Stimulated activated CD4-positive, alpha-beta T cell treated with anti-CD3 and anti-CD28 coated beads, Interleukin-4, amount 100 ng/mL, for 1 hour (primary cell): ENCODE measurements around the gene CACNA2D3.
"Not testable (repeated sequence)": the region's sequence is repeated elsewhere in the genome, so short reads cannot be mapped to it uniquely, and the experiment has no call there.

Experiments
- DNase-seq: peaks from one replicate; pipeline ENCODE4 v3.0.0-alpha.2; 2020

The CACNA2D3 gene

DNA sequence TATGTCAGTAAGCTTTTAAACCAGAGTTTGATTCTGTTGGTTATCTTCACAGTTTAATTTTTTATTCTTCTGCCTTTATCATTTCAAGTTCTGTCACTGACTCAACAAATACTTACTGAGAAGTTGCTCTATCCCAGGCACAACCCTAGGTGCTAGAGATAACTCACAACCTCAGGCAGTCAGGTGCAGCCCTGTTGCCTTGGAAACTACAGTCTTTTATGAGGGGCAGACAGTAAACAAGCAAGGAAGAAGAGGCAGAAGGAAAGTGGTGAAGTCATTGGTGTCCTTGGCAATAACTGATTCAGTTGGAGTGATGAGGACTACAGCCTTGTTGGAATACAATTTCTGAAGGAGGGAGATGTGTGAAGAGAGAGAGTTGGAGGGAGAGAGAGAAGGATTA is 947.6 kb downstream of the CACNA2D3 start:
- no peak for DNase-seq

DNA sequence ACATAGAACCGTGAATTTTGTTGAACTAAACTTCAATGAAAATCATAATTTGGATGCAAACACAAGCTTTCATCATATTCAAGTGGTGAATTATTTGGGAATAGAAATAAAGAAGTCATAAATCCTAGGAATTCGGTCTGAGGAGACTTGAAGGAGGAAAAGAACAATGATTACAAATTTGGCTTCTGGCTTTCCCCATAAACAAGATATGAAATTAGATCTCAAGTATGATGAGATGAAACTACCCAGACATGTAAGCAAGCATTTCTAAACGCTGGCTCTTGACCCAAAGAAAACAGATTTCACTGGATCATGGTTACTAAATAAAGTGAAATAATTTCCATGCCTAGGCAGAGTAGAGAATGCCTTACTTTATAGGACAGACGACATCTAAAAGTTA is 952.4 kb downstream of the CACNA2D3 start:
- no peak for DNase-seq

DNA sequence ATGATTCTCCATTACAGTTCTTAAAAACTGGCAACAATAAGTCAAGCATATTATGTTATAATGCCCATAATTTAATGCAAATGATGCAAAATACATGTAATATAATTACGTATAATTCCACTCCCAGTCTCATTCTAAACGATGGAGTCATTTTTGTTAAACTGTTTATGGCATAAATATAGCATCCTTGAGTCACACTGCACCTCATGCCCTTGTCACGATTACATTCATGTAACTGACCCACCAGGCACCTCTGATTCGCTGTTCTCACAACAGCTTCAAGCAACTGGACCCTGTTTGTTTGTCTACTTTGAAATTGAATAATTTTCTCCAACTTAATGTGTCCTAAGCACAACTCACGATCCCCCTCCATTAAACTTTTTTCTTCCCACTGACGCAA is 953.5 kb downstream of the CACNA2D3 start:
- no peak for DNase-seq

DNA sequence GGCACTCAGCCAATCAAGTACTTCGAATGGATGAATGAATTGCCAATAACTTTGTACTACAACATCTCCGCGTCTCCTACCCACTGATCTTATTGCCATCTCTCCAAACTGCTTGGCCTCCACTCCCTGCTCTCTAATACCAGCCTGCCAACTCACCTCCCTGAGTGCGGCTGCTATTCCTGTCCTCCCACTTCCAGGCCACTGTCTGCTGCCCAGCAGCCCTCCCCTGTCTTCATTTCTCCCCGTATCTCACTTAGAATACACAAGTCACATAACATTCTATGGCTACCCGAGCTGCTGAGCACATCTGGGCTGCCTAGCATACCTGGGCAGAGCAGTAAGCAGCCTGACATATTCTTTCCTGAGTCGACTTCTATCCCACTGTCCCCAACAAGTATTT is 955.4 kb downstream of the CACNA2D3 start:
- no peak for DNase-seq

DNA sequence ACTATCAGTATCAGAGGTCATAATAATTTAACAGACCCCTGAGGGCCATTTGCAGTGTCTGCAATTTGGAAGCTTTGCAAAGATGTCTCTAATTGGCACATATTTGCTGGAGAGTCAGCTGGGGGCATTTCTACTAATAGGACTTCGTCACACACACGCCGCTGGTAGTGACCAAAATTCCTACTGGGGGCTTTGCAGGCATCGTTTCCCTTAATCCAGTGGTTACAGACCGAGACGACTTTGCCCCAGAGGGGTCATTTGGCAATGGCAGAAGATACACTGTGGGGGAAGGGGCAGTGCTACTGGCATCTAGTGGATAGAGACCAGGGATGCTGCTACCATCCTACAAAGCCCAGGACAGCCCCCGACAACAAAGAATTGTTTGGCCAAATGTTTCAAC is 956.5 kb downstream of the CACNA2D3 start:
- DNase-seq: no peak

DNA sequence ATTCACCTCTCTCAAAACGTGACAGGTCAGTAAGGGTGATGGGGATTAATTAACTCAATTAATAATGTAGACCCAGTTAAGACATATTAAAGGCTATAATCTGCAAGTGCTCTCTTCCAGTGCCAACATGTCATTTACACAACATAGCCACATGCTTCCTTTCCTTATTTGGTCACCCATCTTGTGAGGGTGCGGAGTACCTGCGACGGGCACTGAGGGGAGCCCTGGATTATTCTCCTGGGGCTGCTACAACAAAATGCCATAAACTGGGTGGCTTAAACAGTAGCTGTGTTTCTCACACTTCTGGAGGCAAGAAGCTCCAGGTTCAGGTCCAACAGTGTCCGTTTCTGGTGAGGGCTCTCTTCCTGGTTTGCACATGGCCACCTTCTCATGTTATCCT is 962.9 kb downstream of the CACNA2D3 start:
- no peak for DNase-seq

DNA sequence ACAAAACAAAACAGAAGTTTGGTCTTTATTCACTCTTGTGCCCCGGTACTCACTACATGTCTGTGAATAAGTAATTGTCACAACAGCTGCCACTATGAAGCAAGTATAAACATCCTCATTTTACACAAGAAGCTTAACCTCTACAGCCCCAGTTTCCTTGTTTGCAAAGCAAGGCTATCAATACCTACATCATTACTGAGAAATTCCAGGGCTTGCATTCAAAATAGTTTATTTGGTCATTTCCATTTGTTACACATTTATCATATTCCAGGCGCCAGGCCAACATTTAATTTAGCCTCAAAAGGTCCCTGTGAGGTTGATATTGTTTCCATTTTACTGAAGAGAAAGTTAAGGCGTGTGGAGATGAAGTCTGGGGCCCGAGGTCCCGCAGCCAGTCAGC is 966.9 kb downstream of the CACNA2D3 start:
- DNase-seq: no peak

DNA sequence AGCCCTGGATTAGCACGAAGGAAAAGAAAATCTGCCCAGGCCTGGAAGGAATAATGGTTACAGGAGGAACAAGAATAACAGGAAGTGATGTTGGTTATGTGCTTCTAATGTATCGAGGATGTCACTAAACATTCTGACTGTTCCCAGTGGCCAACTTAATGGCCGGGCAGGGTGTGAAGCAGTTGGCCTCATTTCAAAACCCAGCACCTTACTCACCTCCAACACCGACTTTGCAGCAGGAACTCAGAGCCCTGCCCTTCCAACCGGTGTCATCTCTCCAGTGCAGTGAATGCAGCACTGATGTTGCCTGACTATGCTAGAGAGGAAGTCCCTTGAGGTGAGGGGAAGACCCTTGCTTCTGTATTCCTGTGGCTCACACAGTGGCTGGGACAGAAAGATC is 967.9 kb downstream of the CACNA2D3 start:
- no peak for DNase-seq

DNA sequence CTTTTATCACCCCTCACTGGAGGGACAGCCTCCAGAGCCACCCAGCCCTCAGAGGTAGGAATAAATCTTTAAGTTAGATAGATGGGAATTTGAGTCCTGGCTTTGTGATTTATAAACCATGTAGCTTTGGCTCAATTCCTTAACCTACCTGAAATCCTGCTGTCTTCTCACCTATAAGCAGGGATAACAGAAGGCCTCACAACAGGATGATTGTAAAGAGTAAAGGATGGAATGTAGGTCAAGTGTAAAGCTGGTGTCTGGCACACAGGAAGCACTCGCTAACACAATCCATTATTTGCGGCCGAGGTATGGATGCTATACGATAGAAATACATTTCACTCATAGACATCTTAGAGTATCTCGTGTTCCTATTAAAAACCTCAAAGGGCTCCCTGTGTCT is 968.4 kb downstream of the CACNA2D3 start:
- DNase-seq: no peak

DNA sequence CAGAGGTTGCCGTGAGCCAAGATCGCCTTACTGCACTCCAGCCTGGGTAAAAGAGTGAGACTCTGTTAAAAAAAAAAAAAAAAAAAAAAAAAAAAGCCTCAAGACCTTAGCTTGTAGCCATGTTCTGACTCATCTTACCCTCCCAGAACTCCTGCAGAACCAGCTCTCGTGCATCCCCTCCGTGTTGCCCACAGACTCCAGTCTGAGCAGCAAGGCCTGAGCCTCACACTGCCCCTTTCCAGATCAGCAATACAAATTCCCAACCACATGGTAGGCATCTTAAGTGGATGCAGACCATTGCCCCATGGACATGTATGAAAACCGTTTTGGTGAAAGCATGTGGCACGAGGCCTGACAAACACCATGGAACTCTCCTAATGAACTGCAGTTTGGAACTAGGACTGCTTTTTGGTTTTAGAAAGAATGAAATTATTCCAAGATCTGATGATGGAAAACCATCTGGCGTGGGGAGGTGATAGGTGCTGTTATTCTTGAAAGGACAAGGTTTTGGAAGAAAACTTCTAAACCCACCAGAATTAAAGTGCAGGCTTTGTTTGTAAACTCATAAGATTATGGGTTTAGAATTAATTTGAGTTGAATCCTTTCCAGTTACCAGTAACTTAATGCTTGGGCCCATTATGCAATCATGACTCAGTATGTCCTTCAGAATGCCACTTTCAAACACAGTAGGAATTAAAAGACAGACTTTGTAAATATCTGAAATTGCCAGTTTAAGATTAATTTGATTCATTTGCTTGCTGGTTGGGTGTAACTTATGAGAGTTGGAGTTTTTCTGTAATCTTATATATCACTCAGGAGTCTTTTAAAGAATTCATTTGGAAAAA is 969.3 kb downstream of the CACNA2D3 start:
- no peak for DNase-seq

DNA sequence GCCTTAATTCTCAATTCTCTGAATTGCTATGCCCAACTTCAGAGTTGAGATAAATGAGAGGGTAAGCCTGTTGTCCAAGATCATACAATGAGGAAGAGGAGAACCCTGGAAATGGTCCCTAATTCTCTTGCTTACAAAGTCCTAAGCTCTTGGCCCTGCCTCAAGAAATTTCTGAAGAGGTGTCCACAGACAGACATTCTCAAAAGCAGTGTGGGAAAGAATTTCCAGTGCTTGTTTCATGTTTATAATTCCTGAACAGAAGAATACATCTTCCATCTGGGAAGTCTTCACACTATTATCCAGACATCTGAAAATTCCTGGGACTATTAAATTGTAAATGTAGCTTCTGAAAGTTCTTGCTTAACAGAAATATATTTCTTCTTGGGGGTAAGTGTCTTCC is 972.3 kb downstream of the CACNA2D3 start:
- no peak for DNase-seq

DNA sequence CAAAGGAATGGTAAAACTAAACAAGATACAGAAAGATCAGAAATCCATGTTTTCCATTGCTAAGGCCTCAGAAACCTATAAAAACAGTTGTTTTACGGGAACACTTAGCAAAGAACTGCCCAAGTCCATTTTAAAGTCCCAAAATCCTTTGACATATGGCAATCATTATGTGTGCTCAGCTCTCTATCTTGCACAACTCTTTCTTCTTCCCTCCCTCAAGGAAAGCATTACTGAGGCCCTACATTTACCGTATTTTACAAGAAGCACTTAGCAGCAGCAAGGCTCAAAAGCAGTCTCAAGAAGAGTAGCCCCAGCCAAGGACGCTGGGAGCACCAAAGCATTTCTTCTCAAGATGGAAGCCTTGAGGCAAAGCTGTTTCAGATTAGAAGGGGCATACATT is 975.1 kb downstream of the CACNA2D3 start:
- DNase-seq: no peak

DNA sequence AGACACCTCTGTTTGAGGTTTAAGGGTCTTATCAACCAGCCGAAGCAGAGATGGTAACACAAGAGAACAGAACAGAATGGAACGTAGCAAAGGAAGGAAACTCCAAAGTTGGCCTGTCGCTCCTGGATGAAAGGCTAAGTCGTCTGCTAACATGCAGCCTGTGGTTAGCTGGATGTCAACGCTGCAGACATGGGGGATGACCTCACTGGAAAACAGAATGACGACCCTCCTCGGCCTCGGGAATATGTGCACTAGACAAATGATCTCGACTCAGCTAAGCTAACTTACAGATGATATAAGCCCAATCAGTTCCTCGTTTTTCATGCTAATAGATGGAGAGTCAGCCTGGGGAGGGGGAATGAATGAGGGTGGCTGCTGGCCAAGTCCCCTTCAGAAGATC is 983.3 kb downstream of the CACNA2D3 start:
- DNase-seq: no peak

DNA sequence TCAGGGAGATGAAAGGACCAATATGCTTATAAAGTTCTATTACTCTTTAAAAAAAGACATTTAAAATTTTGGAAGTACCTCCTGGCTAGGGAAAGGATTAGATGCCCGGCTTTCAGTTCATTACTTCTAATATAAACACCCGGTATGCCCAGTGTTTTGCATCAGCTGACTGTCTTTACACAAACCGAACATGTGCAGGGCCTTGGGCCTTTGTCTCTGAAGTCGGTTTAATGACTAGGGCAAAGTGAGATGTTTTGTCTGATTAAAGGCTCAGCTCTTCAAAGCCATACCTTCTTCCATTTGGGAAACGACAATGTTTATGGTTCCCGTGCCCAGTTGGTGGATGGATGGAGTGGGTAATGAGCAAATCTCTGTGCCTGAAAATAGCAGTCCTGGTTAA is 984.8 kb downstream of the CACNA2D3 start:
- no peak for DNase-seq

DNA sequence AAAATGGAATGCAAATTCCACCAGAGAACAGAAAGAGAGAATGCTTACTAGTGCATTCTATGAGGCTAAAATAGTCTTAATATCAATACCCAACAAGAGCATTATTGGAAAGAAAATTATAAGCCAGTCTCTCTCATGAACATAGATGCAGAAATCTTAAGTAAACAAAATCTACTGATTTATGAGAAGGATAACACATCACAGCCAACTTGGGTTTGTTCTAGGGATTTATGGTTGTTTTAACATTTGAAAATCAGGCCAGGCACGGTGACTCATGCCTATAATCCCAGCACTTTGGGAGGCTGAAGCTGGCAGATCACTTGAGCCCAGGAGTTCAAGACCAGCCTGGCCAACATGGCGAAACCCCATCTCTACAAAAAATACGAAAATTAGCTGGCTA is 989.6 kb downstream of the CACNA2D3 start:
- DNase-seq: not testable (repeated sequence)

DNA sequence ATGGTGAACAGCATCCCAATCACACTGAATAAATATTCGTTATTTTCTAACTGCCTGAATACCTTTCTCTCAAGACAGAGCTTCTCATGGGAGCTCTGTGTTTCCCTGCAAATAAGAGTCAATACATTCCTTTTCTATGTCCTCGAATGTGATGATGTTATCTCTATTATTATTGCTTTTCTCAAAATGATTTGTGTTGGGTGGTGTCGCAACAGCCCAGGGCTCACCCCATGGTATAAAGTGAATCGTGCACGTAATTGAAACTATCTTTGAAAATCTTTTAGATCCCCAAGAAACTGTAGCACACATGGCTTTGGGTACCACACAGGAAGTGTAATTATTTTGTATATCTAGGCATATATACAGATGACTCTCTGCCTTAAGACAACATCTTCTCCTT is 996.1 kb downstream of the CACNA2D3 start:
- DNase-seq: no peak

DNA sequence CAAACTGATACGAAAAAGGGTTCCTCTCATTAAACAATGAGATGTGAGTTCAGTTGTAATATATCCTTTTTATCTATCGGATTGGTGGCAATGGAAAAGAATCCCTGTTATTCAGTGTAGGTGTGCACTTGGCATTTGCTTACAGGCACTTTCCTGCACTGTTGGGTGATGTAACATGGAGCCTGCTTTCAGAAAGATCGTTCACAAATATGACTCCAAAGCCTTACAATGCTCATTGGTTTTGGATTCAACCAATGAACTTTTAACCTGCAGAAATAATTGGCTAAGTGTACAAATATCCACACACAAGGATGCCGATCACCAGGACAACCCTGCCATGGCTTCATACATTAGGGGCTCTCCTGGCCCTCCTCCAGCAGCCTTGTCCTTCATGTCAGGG is 996.9 kb downstream of the CACNA2D3 start:
- DNase-seq: no peak

DNA sequence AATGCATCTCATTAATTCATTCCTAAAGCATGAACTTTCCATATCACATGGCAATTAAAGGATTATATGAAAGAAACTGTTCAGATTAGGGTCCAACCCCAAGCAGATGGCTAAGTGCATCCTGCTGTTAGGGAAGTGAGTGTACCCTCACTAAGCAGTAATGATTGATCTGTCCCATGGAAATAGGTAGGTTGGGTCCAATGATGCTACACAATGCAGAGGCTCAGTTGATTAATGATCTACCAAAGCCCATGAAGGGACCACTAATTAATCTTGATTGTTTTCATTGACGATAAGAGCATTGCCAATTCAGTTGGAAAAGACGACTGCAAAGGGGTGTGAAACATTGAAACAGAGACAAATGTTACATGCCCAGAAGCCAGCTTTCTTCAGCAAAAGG is 1000.0 kb downstream of the CACNA2D3 start:
- DNase-seq: no peak
